Brain microvascular endothelial cell (primary cell): ENCODE data around the gene TMEM131.
"Not testable (repeated sequence)": the region's sequence is repeated elsewhere in the genome, so short reads cannot be mapped to it uniquely, and the experiment has no call there.

ENCODE experiments used
- DNase-seq: peaks from one replicate; pipeline ENCODE4 v3.0.0-alpha.2; 2020
- H3K27ac ChIP-seq: fragments of 250-450 bp; sonication (Bioruptor Pico); 2 replicates; pipeline ENCODE4 v1.5.1; 2020; ENCODE audit warnings: mild to moderate bottlenecking, moderate library complexity
- H3K27me3 ChIP-seq: fragments of 250-450 bp; sonication (Bioruptor Pico); replicated peaks from 2 replicates; pipeline ENCODE4 v1.5.1; 2020; ENCODE audit warnings: mild to moderate bottlenecking
- H3K36me3 ChIP-seq: fragments of 250-450 bp; sonication (Bioruptor Pico); replicated peaks from 2 replicates; pipeline ENCODE4 v1.5.1; 2020; ENCODE audit warnings: mild to moderate bottlenecking
- H3K4me3 ChIP-seq: 2 replicates; pipeline ENCODE4 v1.5.1; 2011; ENCODE audit warnings: low read depth, mild to moderate bottlenecking, control low read depth, low read length, moderate library complexity
- in situ Hi-C: cut with HindIII; loops from 2 replicates; pipeline ENCODE4 v1.10.0; 2017; ENCODE audit warnings: low sequenced_read_pairs, low pct_ligation_motif_present
- TF ChIP-seq, protein P1 (sequence below): IDR thresholded peaks from 2 replicates; pipeline ENCODE4 v1.5.1; 2011; ENCODE audit warnings: low read depth, mild to moderate bottlenecking, moderate library complexity, low read length, control low read depth, inconsistent platforms; ENCODE audit errors: missing control alignments

TMEM131 gene

DNA sequence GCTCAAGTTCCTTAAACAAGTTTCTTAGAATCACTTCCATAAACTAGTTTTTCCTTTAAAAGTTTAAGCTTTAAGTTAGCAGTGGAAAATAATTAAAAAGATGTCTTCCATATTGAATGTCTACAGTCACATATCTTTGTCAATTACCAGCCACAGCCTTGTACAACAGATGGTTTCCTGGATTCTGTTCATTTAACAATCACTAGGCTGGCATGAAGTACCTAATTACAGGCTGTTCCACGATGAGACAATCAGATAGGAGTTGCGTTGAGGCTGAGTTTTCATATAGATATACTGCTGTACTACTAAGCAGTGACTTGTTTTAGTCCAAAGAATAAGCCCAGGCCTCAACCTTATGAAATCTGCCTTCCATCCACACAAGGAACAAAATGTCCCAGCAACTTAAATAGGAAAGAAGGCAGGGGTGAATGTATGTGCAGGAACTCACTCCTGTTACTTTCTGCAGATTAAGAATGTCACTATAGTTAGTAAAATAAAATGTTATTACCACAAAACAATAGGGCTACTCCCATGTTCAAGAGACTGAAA is 151.4 kb downstream of the TMEM131 start:
- in situ Hi-C loops, result no loop called here
- TF ChIP-seq, protein P1, sequence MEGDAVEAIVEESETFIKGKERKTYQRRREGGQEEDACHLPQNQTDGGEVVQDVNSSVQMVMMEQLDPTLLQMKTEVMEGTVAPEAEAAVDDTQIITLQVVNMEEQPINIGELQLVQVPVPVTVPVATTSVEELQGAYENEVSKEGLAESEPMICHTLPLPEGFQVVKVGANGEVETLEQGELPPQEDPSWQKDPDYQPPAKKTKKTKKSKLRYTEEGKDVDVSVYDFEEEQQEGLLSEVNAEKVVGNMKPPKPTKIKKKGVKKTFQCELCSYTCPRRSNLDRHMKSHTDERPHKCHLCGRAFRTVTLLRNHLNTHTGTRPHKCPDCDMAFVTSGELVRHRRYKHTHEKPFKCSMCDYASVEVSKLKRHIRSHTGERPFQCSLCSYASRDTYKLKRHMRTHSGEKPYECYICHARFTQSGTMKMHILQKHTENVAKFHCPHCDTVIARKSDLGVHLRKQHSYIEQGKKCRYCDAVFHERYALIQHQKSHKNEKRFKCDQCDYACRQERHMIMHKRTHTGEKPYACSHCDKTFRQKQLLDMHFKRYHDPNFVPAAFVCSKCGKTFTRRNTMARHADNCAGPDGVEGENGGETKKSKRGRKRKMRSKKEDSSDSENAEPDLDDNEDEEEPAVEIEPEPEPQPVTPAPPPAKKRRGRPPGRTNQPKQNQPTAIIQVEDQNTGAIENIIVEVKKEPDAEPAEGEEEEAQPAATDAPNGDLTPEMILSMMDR, result no peak
- DNase-seq, result no peak

DNA sequence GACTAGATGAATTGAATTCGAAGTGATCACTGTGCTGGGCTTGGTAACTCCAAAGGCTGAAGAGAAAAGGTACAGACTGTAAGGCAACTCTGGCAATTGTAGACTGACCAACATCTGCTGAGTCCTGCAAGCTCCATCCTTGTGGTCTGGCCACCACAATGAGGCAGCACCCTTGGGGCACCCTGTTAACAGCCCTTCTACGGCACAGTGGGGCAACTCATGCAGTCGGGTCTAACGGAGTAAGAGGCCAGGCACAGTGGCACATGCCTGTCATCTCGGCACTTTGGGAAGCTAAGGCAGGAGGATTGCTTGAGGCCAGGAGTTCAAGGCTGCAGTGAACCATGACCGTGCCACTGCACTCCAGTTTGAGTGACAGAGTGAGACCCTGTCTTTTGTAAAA is 155.6 kb downstream of the TMEM131 start:
- TF ChIP-seq, protein P1, result no peak
- no peaks in the 10 kb centered on the region for H3K27me3 ChIP-seq
- in situ Hi-C loops, result no loop called here
- DNase-seq, result no peak
- H3K36me3 ChIP-seq, result no peaks in the 10 kb centered on the region
- no peak overlapping the region for H3K4me3 ChIP-seq
- H3K27ac ChIP-seq, result no peak overlapping the region

More for the DNA sequence above, 151.4 kb downstream of the TMEM131 start:
- H3K27me3 ChIP-seq, result no peaks in the 10 kb centered on the region
- no peak overlapping the region for H3K4me3 ChIP-seq
- no peaks in the 10 kb centered on the region for H3K36me3 ChIP-seq
- H3K27ac ChIP-seq, result no peak overlapping the region

DNA sequence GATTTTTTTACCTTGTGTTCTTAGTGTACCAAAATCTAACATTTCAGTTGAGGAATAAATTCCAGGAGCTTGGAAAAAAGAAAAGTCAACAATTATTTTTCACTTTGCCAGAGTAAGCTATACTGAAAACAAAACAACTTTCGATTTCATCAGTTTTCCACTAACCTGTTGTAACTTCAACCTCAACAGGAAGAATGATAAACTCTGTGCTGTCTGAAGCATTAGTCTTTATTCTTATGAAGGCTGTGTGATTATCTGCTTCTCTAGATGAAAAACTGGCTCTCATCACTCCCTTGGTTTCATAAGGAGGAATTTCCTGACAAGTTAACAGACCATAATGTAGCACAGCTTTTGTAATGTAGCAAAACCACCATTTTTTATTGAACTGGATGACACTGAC is 161.1 kb downstream of the TMEM131 start:
- no peaks in the 10 kb centered on the region for H3K27me3 ChIP-seq
- H3K27ac ChIP-seq, result no peak overlapping the region
- in situ Hi-C loops, result no loop called here
- no peak overlapping the region for H3K4me3 ChIP-seq
- TF ChIP-seq, protein P1, result no peak
- H3K36me3 ChIP-seq, result no peaks in the 10 kb centered on the region
- DNase-seq, result no peak

DNA sequence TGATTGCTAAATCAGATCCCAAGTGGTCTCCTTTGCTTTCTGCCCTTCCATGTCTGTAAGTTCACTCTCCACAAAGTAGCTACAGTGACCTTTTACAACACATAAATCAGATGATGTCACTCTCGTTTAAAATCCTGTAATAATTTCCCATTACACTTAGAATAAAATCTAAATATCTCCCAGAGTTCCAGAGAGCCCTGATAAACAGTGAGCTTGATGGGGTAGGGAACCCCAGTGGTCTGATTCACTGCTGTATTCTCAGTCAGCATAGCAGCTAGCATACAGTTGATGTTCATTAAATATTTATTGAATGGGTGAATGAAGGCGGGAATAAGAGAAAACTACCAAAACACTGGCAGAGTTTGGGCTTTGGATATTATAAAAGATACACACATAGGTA is 164.6 kb downstream of the TMEM131 start:
- H3K27me3 ChIP-seq, result no peaks in the 10 kb centered on the region
- TF ChIP-seq, protein P1, result no peak
- H3K4me3 ChIP-seq, result no peak overlapping the region
- no peak for DNase-seq
- in situ Hi-C loops, result no loop called here
- H3K27ac ChIP-seq, result no peak overlapping the region
- peaks cover 4% of the 10 kb centered on the region for H3K36me3 ChIP-seq

DNA sequence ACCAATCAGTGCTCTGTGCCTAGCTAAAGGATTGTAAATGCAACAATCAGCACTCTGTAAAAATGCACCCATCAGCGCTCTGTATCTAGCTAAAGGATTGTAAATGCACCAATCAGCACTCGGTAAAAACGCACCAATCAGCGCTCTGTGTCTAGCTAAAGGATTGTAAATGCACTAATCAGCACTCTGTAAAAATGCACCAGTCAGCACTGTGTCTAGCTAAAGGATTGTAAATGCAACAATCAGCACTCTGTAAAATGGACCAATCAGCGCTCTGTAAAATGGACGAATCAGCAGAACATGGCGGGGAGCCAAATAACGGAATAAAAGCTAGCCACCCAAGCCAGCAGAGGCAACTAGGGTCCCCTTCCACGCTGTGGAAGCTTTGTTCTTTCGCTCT is 166.5 kb downstream of the TMEM131 start:
- H3K4me3 ChIP-seq, H3K36me3 ChIP-seq, H3K27me3 ChIP-seq, H3K27ac ChIP-seq, DNase-seq, in situ Hi-C loops: not testable (repeated sequence)

DNA sequence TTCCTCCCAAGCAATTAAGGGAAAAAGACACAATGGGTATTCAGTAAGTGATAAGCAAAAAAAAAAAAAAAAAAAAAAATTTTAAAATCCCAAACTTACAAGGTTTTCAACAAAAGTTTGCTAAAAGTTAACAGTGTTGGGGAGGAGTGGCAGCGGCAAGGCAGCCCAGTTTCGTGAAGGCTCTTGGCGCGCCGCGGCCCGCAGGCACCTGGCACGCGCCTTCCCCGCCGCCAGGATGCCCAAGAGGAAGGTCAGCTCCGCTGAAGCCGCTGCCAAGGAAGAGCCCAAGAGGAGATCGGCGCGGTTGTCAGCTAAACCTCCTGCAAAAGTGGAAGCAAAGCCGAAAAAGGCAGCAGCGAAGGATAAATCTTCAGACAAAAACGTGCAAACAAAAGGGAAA is 168.7 kb downstream of the TMEM131 start:
- H3K4me3 ChIP-seq, H3K27ac ChIP-seq, H3K27me3 ChIP-seq, DNase-seq, H3K36me3 ChIP-seq, in situ Hi-C loops: not testable (repeated sequence)

DNA sequence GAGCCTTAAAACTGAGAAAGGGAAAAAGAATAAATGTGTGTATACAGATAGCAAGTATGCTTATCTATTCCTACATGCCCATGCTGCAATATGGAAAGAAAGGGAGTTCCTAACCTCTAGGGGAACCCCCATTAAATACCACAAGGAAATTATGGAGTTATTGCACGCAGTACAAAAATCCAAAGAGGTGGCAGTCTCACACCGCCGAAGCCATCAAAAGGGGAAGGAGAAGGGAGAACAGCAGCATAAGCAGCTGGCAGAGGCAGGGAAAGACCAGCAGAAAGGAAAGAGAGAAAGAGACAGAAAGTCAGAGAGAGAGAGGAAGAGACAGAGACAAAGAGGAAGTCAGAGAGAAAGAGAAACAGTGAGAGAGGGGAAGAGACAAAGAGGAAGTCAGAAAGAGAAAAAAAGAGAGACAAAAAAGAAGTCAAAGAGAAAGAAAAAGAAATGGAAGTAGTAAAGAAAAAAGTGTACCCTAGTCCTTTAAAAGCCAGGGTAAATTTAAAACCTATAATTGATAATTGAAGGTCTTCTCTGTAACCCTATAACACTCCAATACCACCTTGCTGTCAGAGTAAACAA is 169.4 kb downstream of the TMEM131 start:
- H3K4me3 ChIP-seq, DNase-seq, in situ Hi-C loops, H3K27me3 ChIP-seq, H3K27ac ChIP-seq, H3K36me3 ChIP-seq: not testable (repeated sequence)

DNA sequence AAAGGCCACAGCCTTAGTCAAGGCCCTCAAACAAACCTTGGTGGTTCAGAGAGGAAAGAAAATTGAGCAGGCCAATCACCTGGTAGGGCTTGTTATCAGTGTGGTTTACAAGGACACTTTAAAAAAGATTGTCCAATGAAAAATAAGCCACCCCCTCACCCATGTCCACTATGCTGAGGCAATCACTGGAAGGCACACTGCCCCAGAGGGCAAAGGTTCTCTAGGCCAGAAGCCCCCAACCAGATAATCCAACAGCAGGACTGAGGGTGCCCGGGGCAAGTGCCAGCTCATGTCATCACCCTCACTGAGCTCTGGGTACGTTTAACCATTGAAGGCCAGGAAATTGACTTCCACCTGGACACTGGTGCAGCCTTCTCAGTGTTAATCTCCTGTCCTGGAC is 171.7 kb downstream of the TMEM131 start:
- in situ Hi-C loops, H3K4me3 ChIP-seq, H3K27me3 ChIP-seq, DNase-seq, H3K36me3 ChIP-seq, H3K27ac ChIP-seq: not testable (repeated sequence)

DNA sequence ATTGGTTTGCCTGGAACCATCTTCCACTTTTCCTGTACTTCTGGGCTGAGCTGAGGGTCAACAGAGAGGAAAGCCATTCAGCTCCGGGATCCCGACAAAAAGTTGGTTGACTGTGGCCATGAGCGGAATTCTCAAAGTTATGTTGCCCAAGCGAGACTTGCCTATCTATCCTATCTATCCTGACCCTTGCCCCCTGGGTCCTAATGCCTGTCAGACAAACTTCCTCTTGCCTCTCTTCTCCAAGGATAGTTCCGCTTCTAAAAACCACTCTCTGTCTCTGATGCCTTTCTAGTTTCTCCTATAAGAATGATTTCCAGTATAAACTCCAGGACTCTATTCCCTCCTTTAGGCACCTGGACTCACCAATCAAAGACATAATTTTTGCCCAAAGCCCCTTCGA is 173.9 kb downstream of the TMEM131 start:
- DNase-seq, in situ Hi-C loops, H3K4me3 ChIP-seq, H3K27me3 ChIP-seq, H3K36me3 ChIP-seq, H3K27ac ChIP-seq: not testable (repeated sequence)
